Spleen (tissue), 7 donors: ENCODE data around the gene DMAC2L.

Source experiments
- POLR2AphosphoS5 ChIP-seq, 3 donors: sonication (generic); formaldehyde crosslinking; IDR thresholded peaks; one replicate each; pipeline ENCODE4 v1.5.1; 2017; ENCODE audit warnings: antibody characterized with exemption in 3 of 3
- TF ChIP-seq, protein P1 (sequence below), 11 experiments: fragments of 200-600 bp in 7 of 11; fragments of 450-650 bp in 4 of 11; sonication (generic) in 4 of 11; IDR thresholded peaks in 8 of 11; conservative IDR thresholded peaks in 3 of 11; 1 replicate in 7 of 11; 2 replicates in 4 of 11; pipeline versions ENCODE4 v1.4.0 to v1.8.0; 2016 to 2021; ENCODE audit warnings: antibody characterized with exemption in 11 of 11, inconsistent platforms in 4 of 11, mild to moderate bottlenecking in 1 of 11
- donor health status: DM: no; HTN: no; CAD: no; lungs with moderate emphysema.
- donor health status: DM: no; HTN: no; CAD: no.
- donor health status: DM: no; HTN: no; CAD: no.

DNA sequence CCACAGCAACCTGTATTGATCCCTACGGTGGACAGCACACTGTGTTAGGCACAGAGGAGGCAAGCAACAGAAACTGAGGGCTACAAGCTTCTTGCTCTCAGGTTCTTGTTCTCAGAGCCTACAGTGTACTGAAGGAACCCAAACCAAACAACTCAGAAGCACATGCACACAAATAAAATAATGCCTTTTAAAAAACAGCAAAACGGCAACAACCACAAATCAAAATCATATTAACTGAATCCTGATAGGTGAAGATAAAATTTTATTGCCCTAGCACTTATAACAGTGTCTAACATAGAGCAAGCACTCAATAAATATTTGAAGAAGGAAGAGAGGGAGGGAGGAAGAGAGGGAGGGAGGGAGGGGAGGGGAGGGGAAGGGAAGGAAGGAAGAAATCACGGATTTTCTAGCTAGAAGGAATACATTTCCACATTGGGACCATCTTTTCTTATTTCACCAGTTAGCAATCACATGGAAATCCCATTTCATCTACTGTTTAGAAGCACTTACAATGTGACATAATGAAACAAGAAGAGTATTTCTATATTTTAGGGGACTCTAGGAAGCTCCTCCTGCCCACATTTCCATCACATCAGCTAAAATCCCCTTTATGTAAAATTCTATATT is 27.2 kb downstream of the DMAC2L start:
- TF ChIP-seq, protein P1, sequence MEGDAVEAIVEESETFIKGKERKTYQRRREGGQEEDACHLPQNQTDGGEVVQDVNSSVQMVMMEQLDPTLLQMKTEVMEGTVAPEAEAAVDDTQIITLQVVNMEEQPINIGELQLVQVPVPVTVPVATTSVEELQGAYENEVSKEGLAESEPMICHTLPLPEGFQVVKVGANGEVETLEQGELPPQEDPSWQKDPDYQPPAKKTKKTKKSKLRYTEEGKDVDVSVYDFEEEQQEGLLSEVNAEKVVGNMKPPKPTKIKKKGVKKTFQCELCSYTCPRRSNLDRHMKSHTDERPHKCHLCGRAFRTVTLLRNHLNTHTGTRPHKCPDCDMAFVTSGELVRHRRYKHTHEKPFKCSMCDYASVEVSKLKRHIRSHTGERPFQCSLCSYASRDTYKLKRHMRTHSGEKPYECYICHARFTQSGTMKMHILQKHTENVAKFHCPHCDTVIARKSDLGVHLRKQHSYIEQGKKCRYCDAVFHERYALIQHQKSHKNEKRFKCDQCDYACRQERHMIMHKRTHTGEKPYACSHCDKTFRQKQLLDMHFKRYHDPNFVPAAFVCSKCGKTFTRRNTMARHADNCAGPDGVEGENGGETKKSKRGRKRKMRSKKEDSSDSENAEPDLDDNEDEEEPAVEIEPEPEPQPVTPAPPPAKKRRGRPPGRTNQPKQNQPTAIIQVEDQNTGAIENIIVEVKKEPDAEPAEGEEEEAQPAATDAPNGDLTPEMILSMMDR (IDR thresholded peaks at IDR 0.05 in 8 of 11, conservative IDR thresholded peaks at IDR 0.05 in 3 of 11), result no peak
- TF ChIP-seq POLR2AphosphoS5 (IDR thresholded peaks at IDR 0.05), result no peak
